DMS 273 (cell line): ENCODE data around the gene NR3C2.
"Not testable (repeated sequence)": the region's sequence is repeated elsewhere in the genome, so short reads cannot be mapped to it uniquely, and the experiment has no call there.

Experiments used
- DNase-seq: peaks from one replicate; lab custom pipeline; 2025; ENCODE audit not compliant: unreplicated experiment; lab: John Stamatoyannopoulos, UW

NR3C2 gene

DNA sequence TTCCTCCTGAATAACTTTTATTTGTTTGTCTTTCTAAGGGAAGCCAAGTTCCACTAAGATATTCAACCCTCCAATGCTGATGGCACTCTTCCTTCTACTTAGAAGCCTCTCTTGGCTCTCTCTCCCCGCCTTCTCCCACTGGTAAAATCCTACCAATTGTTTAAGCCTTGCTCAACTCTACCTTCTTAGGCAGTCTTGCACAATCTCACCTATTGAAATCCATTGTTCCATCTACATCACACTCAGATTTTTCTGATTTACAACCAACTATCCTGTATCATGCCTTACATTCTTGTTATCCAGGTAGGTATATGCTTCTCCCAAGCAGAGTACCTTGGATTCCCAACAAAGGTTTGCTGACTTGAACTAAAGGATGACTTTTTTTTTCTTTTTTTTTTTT lies 69.1 kb downstream of the NR3C2 start:
- no peak for DNase-seq

DNA sequence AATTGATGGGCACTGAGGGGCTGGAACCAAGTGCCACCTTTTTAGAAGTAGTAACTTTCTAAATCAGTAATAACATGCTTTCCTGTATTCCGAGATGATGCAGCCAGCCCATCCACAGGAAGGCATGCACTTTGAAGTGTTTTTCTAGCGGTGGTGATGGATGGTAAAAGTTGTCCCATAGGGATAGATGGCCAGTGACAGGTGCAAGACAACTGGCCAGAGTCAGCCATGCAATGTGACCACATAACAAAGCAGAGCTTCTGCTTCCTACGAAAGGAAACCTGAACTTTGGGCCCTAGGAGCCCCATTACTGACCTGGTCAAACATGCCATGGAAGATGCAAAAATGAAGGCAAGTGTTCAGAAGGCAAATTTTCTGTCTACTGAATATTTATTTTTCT lies 72.3 kb downstream of the NR3C2 start:
- no peak for DNase-seq

- no peak for DNase-seq
Measured at GRCh38 chr4:148367756-148368155, 74.5 kb downstream of the NR3C2 start.

DNA sequence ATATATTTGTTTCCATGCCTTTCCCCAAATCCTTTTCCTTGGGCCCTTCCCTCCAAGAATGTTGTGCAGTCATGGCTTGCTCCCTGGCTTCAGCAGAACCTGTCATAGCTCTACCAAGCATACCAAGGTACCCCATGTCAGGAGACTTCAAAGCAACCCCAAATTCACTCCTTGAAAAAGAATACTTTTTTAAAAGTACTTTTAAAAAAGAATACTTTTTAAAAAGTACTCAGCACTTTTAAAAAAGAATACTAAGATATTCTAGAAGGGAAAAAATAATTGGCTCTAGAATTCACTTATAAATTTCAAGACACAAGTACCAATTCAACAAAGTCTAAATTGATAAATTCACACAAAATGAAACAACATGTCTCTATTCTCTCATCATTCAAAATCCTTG lies 76.0 kb downstream of the NR3C2 start:
- DNase-seq = no peak

DNA sequence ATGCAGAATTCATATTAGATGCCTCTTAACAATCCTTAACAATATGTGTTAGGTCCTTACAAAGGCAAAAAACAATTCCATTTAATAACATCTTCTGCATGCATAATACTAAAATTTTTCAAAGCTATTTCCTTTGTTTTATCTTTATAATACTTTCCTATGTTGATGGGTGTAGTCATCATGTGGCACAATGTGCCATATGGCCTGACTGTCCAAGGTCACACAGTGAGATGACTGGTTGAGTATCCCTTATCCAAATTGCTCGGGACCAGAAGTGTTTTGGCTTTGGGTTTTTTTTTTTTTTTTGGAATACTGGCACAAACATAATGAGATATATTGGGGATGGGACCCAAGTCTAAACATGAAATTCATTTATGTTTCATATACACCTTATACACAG lies 77.7 kb downstream of the NR3C2 start:
- no peak for DNase-seq

DNA sequence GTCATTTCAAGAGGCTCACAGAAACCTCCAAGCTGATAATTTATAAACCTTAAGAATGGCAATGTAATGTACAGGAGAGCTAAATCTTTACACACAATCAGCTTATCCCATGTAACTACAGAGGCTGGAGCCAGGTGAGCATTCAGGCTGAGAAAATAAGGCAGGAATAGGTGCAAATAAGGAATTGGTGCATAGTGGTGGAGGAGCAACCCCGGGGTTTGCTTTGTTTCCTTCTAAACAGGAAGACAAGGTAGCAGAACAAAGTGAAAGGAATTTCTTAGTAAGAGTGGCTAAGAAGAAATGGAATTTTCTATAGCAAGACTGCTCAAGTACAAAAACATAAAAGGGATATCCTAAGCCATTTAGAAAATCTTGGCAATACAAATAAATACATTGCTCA lies 82.4 kb downstream of the NR3C2 start:
- DNase-seq = no peak

DNA sequence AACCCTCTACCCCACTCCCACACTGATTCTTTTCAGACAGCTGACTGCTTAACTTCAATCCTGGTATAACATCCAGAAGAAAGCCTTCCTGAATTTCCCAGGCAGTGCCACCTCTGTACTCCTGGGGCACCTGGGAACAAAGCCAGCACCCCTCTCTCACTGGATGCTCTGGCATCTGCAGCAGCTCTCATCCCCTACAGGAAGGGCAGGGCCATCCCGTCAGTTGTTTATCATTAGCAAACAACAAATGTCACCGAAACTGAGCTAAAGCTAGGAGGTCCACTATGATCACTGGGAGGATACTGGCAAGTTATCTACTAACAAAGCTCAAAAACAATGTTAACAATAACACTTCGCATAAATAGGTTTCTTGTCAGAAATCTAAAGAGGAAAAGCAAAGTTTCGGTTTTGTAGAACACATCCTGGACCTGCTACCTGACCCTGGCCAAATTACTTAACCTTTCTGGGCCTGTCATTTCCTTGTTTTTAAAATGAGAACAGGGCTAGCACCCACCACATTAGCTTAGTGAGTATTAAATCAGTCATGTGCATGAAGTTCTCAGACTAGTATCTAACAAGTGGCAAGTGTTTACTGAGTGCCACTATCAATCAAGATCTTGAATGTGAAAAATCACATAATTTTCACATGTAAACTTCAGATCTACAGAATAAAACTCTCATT lies 86.6 kb downstream of the NR3C2 start:
- DNase-seq = no peak

DNA sequence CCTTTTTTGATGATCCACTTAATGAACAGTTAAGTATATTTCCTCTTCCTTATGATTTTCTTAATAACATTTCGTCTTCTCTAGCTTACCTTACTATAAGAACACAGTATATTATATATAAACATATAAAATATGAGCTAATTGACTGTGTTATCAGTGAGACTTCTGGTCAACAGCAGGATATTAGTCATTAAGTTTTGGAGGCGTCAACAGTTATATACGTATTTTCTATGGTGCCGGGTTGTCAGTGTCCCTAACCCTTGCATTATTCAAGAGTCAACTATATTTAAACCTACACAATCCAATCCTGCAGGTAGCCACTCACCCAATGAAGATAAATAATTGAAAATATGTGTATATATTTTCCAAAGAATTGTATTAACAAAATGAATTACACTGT lies 88.0 kb downstream of the NR3C2 start:
- DNase-seq = no peak

DNA sequence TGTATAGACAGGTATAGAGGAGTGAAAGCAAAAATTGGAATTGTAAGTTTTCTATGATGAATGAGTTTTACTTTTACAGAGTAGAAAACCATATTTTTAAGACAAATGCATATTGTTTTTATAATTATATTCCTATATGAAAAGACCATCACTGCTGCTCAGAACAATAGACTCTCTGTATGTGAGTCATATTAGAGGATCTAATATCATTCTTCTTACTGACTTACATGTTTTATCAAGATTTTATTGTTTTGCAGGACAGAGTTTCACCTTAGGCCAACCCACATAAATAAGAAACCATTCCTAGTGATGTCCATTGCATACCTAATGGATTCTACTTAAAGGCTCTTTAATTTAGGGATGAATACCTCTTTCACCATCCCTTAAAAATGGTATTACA lies 88.6 kb downstream of the NR3C2 start:
- DNase-seq = no peak

GRCh38 chr4:148349153-148349552 lies 93.1 kb downstream of the NR3C2 start:
- DNase-seq = no peak

DNA sequence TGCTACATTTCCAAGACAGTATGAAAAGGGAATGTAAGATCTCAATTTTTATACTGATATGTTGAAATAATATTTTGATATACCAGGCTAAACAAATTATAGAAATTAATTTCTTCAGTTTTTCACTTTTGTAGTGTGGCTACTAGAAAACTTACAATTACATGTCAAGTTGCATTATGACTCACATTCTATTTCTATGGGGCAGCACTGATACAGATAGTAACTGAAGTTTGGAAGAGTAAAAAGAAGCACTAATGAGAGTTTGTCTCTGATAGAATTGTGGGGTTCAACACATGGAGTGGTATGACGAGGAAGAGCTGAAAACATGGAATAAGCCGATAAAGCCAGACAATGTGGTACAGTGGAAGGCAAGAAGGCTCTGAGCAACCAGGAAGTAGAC lies 95.6 kb downstream of the NR3C2 start:
- DNase-seq = no peak

DNA sequence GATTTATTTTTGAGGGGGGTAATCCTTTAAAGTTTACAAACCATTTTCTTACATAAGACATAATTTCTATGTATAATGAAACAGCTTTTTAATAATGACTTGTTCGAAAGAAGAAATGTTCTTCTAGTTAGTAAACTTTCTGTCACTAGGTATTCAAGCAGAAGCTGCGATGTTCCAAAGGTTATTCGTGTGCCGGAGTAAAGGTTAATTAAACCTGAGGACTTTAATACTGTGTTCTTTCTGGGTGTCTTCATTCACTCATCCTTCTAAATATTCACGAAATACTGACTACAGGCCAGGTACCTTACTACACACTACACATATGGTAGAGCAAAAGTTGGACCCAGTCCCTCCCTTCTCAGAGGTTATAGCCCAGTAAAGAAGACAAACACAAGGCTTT lies 96.7 kb downstream of the NR3C2 start:
- DNase-seq = no peak

DNA sequence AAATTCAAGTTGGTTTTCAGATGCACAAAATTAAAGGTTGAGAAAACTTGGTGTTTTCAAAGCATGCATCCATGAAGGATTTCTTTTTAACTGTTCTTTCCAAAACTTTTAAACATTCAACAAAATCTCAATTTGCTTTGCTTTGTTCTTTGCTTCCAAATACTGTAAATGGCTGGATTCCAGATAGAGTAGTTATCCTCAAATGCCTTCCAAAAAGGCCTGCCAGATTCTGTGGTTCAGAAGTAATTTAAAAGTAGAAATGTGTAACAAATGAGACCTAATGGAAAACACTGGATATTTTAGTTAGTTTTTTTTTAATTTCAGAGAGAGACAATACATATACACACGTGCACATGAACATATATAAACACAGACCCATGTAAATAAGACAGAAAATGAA lies 97.3 kb downstream of the NR3C2 start:
- DNase-seq = no peak

- DNase-seq = peak; percentile 9
Measured at GRCh38 chr4:148344352-148344751, 97.9 kb downstream of the NR3C2 start.

GRCh38 chr4:148341980-148342800 lies 100.0 kb downstream of the NR3C2 start:
- no peak for DNase-seq

- no peak for DNase-seq
Measured at GRCh38 chr4:148335133-148335532, 107.1 kb downstream of the NR3C2 start.

DNA sequence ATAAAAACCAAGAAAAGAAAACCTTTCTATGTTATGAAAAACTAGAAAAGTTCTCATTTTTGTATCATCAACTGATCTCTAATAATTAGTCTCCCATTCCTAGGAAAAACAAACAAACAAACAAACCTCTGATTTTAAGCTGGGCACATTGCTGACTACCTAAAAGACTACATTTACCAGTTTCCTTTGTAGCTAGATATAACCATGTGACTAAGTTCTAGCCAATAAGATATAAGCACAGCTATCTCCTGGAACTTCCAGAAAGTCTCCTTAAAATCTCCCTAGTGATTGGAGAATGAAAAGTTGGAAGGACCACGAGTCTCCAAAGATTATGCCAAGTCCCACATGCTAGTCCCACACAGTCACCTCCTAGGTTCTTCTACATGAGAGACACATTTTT lies 108.9 kb downstream of the NR3C2 start:
- DNase-seq = no peak

DNA sequence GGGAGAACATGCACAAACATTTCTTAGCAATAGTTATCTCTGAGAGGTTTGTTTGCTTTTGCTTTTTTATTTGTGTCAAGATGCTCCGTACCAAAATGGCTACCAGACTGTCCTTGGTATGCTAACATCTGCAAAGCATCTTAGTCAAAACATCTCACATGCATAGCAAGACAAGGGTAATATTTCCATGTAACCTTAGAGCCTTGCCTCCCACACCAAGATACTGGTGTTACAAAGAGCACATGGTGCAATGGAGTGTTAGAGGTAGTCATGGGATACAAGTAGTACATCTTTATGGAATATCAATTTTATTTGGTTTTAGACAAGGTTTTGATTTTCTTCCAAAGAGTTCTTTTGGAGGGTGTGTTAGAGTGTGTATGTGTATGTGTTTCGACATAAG lies 109.7 kb downstream of the NR3C2 start:
- no peak for DNase-seq

- DNase-seq = no peak
Measured at GRCh38 chr4:148330724-148331123, 111.5 kb downstream of the NR3C2 start.

GRCh38 chr4:148330161-148330560 lies 112.1 kb downstream of the NR3C2 start:
- no peak for DNase-seq

- no peak for DNase-seq
Measured at GRCh38 chr4:148329751-148330150, 112.5 kb downstream of the NR3C2 start.

DNA sequence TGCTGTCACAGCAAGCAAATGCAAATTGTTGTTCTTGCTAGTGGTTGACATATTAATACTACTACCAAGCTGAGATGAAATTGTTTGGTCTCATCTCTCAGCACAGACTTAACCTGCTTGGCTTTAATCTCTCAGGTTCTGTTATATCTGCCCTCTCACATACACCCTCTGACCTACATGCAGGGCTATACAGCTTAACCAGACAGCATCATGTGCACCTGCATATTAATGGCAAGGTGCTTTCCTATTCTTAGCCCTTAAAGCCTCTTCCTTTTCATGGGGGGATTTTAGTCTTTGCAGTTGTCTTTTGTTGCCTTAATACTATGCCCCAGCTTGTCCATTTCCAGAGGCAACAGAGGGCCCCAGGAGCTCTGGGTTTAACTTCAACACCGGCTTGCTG lies 114.5 kb downstream of the NR3C2 start:
- DNase-seq = no peak

GRCh38 chr4:148323316-148323715 lies 118.9 kb downstream of the NR3C2 start:
- not testable (repeated sequence) for DNase-seq
